A673 (cell line): ENCODE results near the gene UAP1L1.

ENCODE experiments used
- CTCF ChIP-seq: fragments of 300-800, 200-600 bp; sonication (generic); conservative IDR thresholded peaks from 2 replicates; pipeline ENCODE4 v1.5.1; 2017; ENCODE audit warnings: low read depth, mild to moderate bottlenecking, antibody characterized with exemption, low read length, moderate library complexity, mixed read lengths
- EZH2 ChIP-seq: fragments of 200-600 bp; sonication (generic); IDR thresholded peaks from 2 replicates; pipeline ENCODE4 v1.6.1; 2017; ENCODE audit warnings: borderline replicate concordance, low read depth, mild to moderate bottlenecking, mixed read lengths, antibody characterized with exemption, low read length; ENCODE audit not compliant: poor library complexity, severe bottlenecking

- TF ChIP-seq CTCF, result no peak
- TF ChIP-seq EZH2, result no peak
Measured at GRCh38 chr9:137031904-137032640, 45.2 kb upstream of the UAP1L1 start, which contains the start of gene FUT7.
